H1 (cell line): ENCODE results near the gene GSAP. TPM values are rescaled to one million over a fixed set of nuclear protein-coding genes. Genes with fewer than 3 reads are reported as not detected.

Experiments
- CTCF ChIA-PET: fragments of 300-600 bp; sonication (Branson Sonifier 250); formaldehyde crosslinking; loops from one replicate; lab custom pipeline; 2021; ENCODE audit not compliant: partially characterized antibody; lab: Charles Lee
- POLR2A ChIA-PET: fragments of 300-600 bp; sonication (Branson Sonifier 250); formaldehyde crosslinking; loops from one replicate; lab custom pipeline; 2021; ENCODE audit warnings: inconsistent platforms; ENCODE audit not compliant: partially characterized antibody; lab: Charles Lee
- DNase-seq, 2 experiments: peaks; one replicate each; pipeline versions ENCODE4 v3.0.0 to v3.0.0-alpha.2; 2010 to 2022; ENCODE audit warnings: low spot score in 2 of 2, low read depth in 1 of 2, mixed read lengths in 1 of 2
- FAIRE-seq: peaks from 2 replicates; lab custom pipeline; 2011; peaks lifted over from hg19 to GRCh38; lab: Jason Lieb, UNC
- H2AFZ ChIP-seq: 2 replicates; pipeline ENCODE4 v1.8.1; 2012; ENCODE audit warnings: low read length, inconsistent platforms
- H2AK5ac ChIP-seq: 2 replicates; pipeline ENCODE4 v1.6.1; 2013; ENCODE audit warnings: low read depth, low read length
- H2BK120ac ChIP-seq: replicated peaks from 2 replicates; pipeline ENCODE3; 2013; ENCODE audit warnings: low read depth, low read length, inconsistent platforms
- H2BK12ac ChIP-seq: 2 replicates; pipeline ENCODE4 v1.6.1; 2013; ENCODE audit warnings: low read depth, low read length
- H2BK15ac ChIP-seq: 2 replicates; pipeline ENCODE4 v1.6.1; 2013; ENCODE audit warnings: low read length
- H2BK20ac ChIP-seq: 2 replicates; pipeline ENCODE4 v1.6.1; 2013; ENCODE audit warnings: low read length
- H2BK5ac ChIP-seq: 2 replicates; pipeline ENCODE4 v1.6.1; 2013; ENCODE audit warnings: low read depth, low read length
- H3K14ac ChIP-seq: 2 replicates; pipeline ENCODE4 v1.6.1; 2013; ENCODE audit warnings: inconsistent platforms; ENCODE audit not compliant: insufficient read length
- H3K18ac ChIP-seq: 2 replicates; pipeline ENCODE4 v1.6.1; 2013; ENCODE audit warnings: low read length; ENCODE audit errors: extremely low read depth
- H3K23ac ChIP-seq: 2 replicates; pipeline ENCODE4 v1.6.1; 2013; ENCODE audit warnings: inconsistent platforms; ENCODE audit not compliant: insufficient read length
- H3K23me2 ChIP-seq: 2 replicates; pipeline ENCODE4 v1.6.1; 2013; ENCODE audit warnings: low read depth, low read length
- H3K27ac ChIP-seq: 2 replicates; pipeline ENCODE4 v1.6.1; 2011; ENCODE audit warnings: low read depth, low read length, inconsistent platforms
- H3K27me3 ChIP-seq, 4 experiments: replicated peaks in 1 of 4; 1 replicate in 1 of 4; 2 replicates in 3 of 4; pipeline versions ENCODE4 v1.6.1 to v1.8.1; 2011 to 2013; ENCODE audit warnings: low read length in 3 of 4, mild to moderate bottlenecking in 3 of 4, inconsistent platforms in 2 of 4, mixed read lengths in 2 of 4, moderate library complexity in 1 of 4; ENCODE audit not compliant: control insufficient read depth in 3 of 4, insufficient read depth in 3 of 4; ENCODE audit errors: extremely low read depth in 1 of 4
- H3K36me3 ChIP-seq, 4 experiments: 2 replicates each; pipeline versions ENCODE4 v1.6.1 to v1.8.1; 2011 to 2013; ENCODE audit warnings: mild to moderate bottlenecking in 4 of 4, low read length in 3 of 4, moderate library complexity in 2 of 4, control low read depth in 1 of 4, inconsistent platforms in 1 of 4; ENCODE audit not compliant: insufficient read depth in 4 of 4, control insufficient read depth in 2 of 4
- H3K4ac ChIP-seq: replicated peaks from 2 replicates; pipeline ENCODE3; 2013; ENCODE audit warnings: low read length, low read depth, mixed read lengths, inconsistent platforms; ENCODE audit not compliant: insufficient read length
- H3K4me1 ChIP-seq, 4 experiments: replicated peaks in 1 of 4; 1 replicate in 1 of 4; 2 replicates in 3 of 4; pipeline versions ENCODE4 v1.6.1 to v1.8.1; 2011 to 2013; ENCODE audit warnings: low read length in 3 of 4, inconsistent platforms in 2 of 4, mixed read lengths in 1 of 4; ENCODE audit not compliant: insufficient read depth in 4 of 4, control insufficient read depth in 3 of 4
- H3K4me2 ChIP-seq, 2 experiments: 2 replicates each; pipeline versions ENCODE4 v1.6.1 to v1.8.1; 2011 to 2013; ENCODE audit warnings: low read depth in 2 of 2, low read length in 2 of 2, control low read depth in 1 of 2, inconsistent platforms in 1 of 2, mild to moderate bottlenecking in 1 of 2; ENCODE audit not compliant: insufficient read depth in 1 of 2
- H3K4me3 ChIP-seq, 4 experiments: fragments of 200-600, 300-600 bp in 1 of 4; sonication (generic), shearing (Covaris generic), sonication (Bioruptor Twin) in 1 of 4; 2 replicates each; pipeline versions ENCODE4 v1.5.1 to v1.8.1; 2011 to 2016; ENCODE audit warnings: low read length in 4 of 4, low read depth in 3 of 4, control low read depth in 2 of 4, inconsistent platforms in 2 of 4, mild to moderate bottlenecking in 2 of 4, mixed read lengths in 1 of 4, moderate library complexity in 1 of 4; ENCODE audit not compliant: insufficient read depth in 2 of 4; ENCODE audit errors: extremely low read depth in 1 of 4
- H3K56ac ChIP-seq: replicated peaks from 2 replicates; pipeline ENCODE3; 2013; ENCODE audit warnings: low read depth, mild to moderate bottlenecking, mixed read lengths, low read length, inconsistent platforms; ENCODE audit not compliant: insufficient read length
- H3K79me1 ChIP-seq: 2 replicates; pipeline ENCODE4 v1.6.1; 2013; ENCODE audit warnings: low read depth, low read length, control low read depth
- H3K79me2 ChIP-seq, 2 experiments: 2 replicates each; pipeline versions ENCODE4 v1.6.1 to v1.8.1; 2012 to 2013; ENCODE audit warnings: low read length in 2 of 2, mild to moderate bottlenecking in 2 of 2, inconsistent platforms in 1 of 2; ENCODE audit not compliant: insufficient read depth in 2 of 2, control insufficient read depth in 1 of 2
- H3K9ac ChIP-seq, 4 experiments: replicated peaks in 1 of 4; 1 replicate in 1 of 4; 2 replicates in 3 of 4; pipeline versions ENCODE4 v1.6.1 to v1.8.1; 2011 to 2013; ENCODE audit warnings: low read depth in 3 of 4, low read length in 3 of 4, control low read depth in 2 of 4, mild to moderate bottlenecking in 2 of 4, moderate library complexity in 2 of 4, inconsistent platforms in 1 of 4; ENCODE audit errors: extremely low read depth in 1 of 4
- H3K9me3 ChIP-seq, 2 experiments: 2 replicates each; pipeline versions ENCODE4 v1.6.1 to v1.8.1; 2012 to 2013; ENCODE audit warnings: mild to moderate bottlenecking in 2 of 2, moderate library complexity in 2 of 2, control low read depth in 1 of 2, inconsistent platforms in 1 of 2, low read depth in 1 of 2, low read length in 1 of 2, mixed read lengths in 1 of 2; ENCODE audit not compliant: insufficient read depth in 2 of 2
- H4K20me1 ChIP-seq, 2 experiments: replicated peaks in 1 of 2; 2 replicates each; pipeline versions ENCODE3 to v1.8.1; 2011 to 2013; ENCODE audit warnings: inconsistent platforms in 2 of 2, low read length in 2 of 2, mild to moderate bottlenecking in 1 of 2; ENCODE audit not compliant: insufficient read depth in 2 of 2, control insufficient read depth in 1 of 2
- H4K5ac ChIP-seq: 2 replicates; pipeline ENCODE4 v1.6.1; 2013; ENCODE audit warnings: low read length, low read depth, mixed read lengths, inconsistent platforms; ENCODE audit not compliant: insufficient read length
- H4K8ac ChIP-seq: 2 replicates; pipeline ENCODE4 v1.8.0; 2013; ENCODE audit warnings: mild to moderate bottlenecking, moderate library complexity, low read length, inconsistent platforms; ENCODE audit not compliant: insufficient read depth; ENCODE audit errors: extremely low read depth
- H4K91ac ChIP-seq: replicated peaks from 2 replicates; pipeline ENCODE3; 2013; ENCODE audit warnings: low read length, mixed read lengths, inconsistent platforms; ENCODE audit not compliant: insufficient read length
- ATF3 ChIP-seq: IDR thresholded peaks from 2 replicates; pipeline ENCODE4 v1.6.1; 2011; ENCODE audit warnings: low read depth, mild to moderate bottlenecking, low read length; ENCODE audit not compliant: insufficient read depth
- E2F6 ChIP-seq: IDR thresholded peaks from 2 replicates; pipeline ENCODE4 v1.6.1; 2012; ENCODE audit warnings: inconsistent platforms
- EZH2 ChIP-seq: fragments of 200-600 bp; sonication (generic); IDR thresholded peaks from 2 replicates; pipeline ENCODE4 v1.7.1; 2012; ENCODE audit warnings: low read depth, mild to moderate bottlenecking, moderate library complexity, low read length, inconsistent platforms; ENCODE audit not compliant: severe bottlenecking
- GABPA ChIP-seq: IDR thresholded peaks from 2 replicates; pipeline ENCODE4 v1.6.1; 2011; ENCODE audit warnings: mild to moderate bottlenecking, low read length, moderate library complexity, borderline replicate concordance; ENCODE audit not compliant: insufficient read depth
- JUND ChIP-seq: IDR thresholded peaks from 2 replicates; pipeline ENCODE4 v1.6.1; 2011; ENCODE audit warnings: mild to moderate bottlenecking, improper control_type of control experiment, low read length
- KDM5A ChIP-seq: fragments of 200-600 bp; IDR thresholded peaks from 2 replicates; pipeline ENCODE4 v1.7.1; 2012; ENCODE audit warnings: mild to moderate bottlenecking, low read length, inconsistent platforms, mixed read lengths
- POU5F1 ChIP-seq: IDR thresholded peaks from 2 replicates; pipeline ENCODE4 v1.6.1; 2011; ENCODE audit warnings: low read depth, mild to moderate bottlenecking, low read length, moderate library complexity
- RBBP5 ChIP-seq: IDR thresholded peaks from 2 replicates; pipeline ENCODE4 v1.7.1; 2012; ENCODE audit warnings: low read depth, mild to moderate bottlenecking, inconsistent platforms, low read length, moderate library complexity, borderline replicate concordance
- SAP30 ChIP-seq: fragments of 300-600 bp; sonication (generic); IDR thresholded peaks from 2 replicates; pipeline ENCODE4 v1.7.1; 2012; ENCODE audit warnings: low read length, moderate library complexity, mild to moderate bottlenecking, inconsistent platforms; ENCODE audit not compliant: insufficient read depth, insufficient replicate concordance
- SIN3A ChIP-seq, 2 experiments: IDR thresholded peaks in 1 of 2; conservative IDR thresholded peaks in 1 of 2; 2 replicates each; pipeline ENCODE4 v1.6.1; 2011 to 2012; ENCODE audit warnings: low read length in 2 of 2, improper control_type of control experiment in 1 of 2, low read depth in 1 of 2, mild to moderate bottlenecking in 1 of 2
- TCF12 ChIP-seq: IDR thresholded peaks from 2 replicates; pipeline ENCODE4 v1.6.1; 2011; ENCODE audit warnings: low read depth, mild to moderate bottlenecking, low read length
- YY1 ChIP-seq: IDR thresholded peaks from 2 replicates; pipeline ENCODE4 v1.6.1; 2011; ENCODE audit warnings: low read depth, mild to moderate bottlenecking, low read length
- ZNF274 ChIP-seq: IDR thresholded peaks from 2 replicates; pipeline ENCODE4 v1.7.0; 2012; ENCODE audit warnings: low read length, borderline replicate concordance; ENCODE audit errors: extremely low read depth
- WGBS, 2 experiments: shearing (Covaris generic) in 1 of 2; methylation state at CpG; one replicate each; pipeline versions ENCODE4 v1.1.6 to v1.1.7; 2013 to 2015; ENCODE audit warnings: low lambda C conversion rate in 2 of 2, mixed read lengths in 2 of 2, inconsistent platforms in 1 of 2, low coverage in 1 of 2, missing lambda C conversion rate in 1 of 2; ENCODE audit not compliant: insufficient replicate concordance in 2 of 2, insufficient coverage in 1 of 2, insufficient read length in 1 of 2; ENCODE audit errors: extremely low coverage in 1 of 2, missing lambda C conversion rate in 1 of 2; 5-methylcytosine and 5-hydroxymethylcytosine counted together
- polyA plus RNA-seq, 7 experiments: library from polyadenylated mRNA; depleted of rRNA in 3 of 7; stranded (reverse) in 5 of 7; unstranded in 2 of 7; fragments of >200 nt in 5 of 7; fragments of 200-250 nt in 2 of 7; gene quantifications; 1 replicate in 5 of 7; 2 replicates in 1 of 7; 4 replicates in 1 of 7; pipeline versions ENCODE4 v1.2.1 to v1.2.3, GENCODE V29; 2011 to 2013; ENCODE audit warnings: missing spikeins in 2 of 7, mixed read lengths in 2 of 7
- total RNA-seq: library from RNA; stranded (reverse); fragmentation: NEBNext Ultra II Directional; extraction: Animal tissue kit (Norgen Biotek cat#: 25700); gene quantifications from 2 replicates; pipeline ENCODE4 v1.2.1, GENCODE V29; 2021

The GSAP gene
- total and polyA plus RNA-seq, 2 of the 8 experiments (the other 6 are each of a cell fraction or from before 2014, with no cell fraction given), result 0.93 to 2.1 TPM

GRCh38 chr7:77455321-77455720 lies 39.2 kb upstream of the GSAP start:
- H2BK120ac ChIP-seq, result no peak overlapping the region
- H3K4me2 ChIP-seq, result no peak overlapping the region
- H3K4ac ChIP-seq, result no peak overlapping the region
- H2AFZ ChIP-seq, result no peak overlapping the region
- DNase-seq (no peak), FAIRE-seq (no peak)
- no peaks in the 10 kb centered on the region for H3K27me3 ChIP-seq
- no peak overlapping the region for H3K4me3 ChIP-seq
- H3K56ac ChIP-seq, result no peak overlapping the region
- H3K9ac ChIP-seq, result no peak overlapping the region
- no peak overlapping the region for H4K5ac ChIP-seq
- H2AK5ac ChIP-seq, result no peak overlapping the region
- no peaks in the 10 kb centered on the region for H3K36me3 ChIP-seq
- no peaks in the 10 kb centered on the region for H3K4me1 ChIP-seq
- H3K14ac ChIP-seq, result no peak overlapping the region
- no peaks in the 10 kb centered on the region for H3K23me2 ChIP-seq
- H3K79me1 ChIP-seq, result no peaks in the 10 kb centered on the region
- H4K8ac ChIP-seq, result no peak overlapping the region
- H3K23ac ChIP-seq, result no peak overlapping the region
- H3K9me3 ChIP-seq, result no peaks in the 10 kb centered on the region
- no peak overlapping the region for H3K27ac ChIP-seq
- H2BK15ac ChIP-seq, result no peak overlapping the region
- no peak overlapping the region for H2BK20ac ChIP-seq
- WGBS, 2 experiments, result 90% methylated on average over 3 of the region's 3 CpGs; no CpG with 5 or more reads in 1 of the 2 experiments
- no peaks in the 10 kb centered on the region for H3K79me2 ChIP-seq
- no peak overlapping the region for H4K91ac ChIP-seq
- ChIA-PET POLR2A (no interaction called here), CTCF (interaction anchor here (0.6 to 1.9 kb wide), 8 partner anchors 8 to 208 kb away, joined by 3 to 6 read pairs (median 3); no protein-coding TSS in a partner anchor)
- H3K18ac ChIP-seq, result no peak overlapping the region
- no peaks in the 10 kb centered on the region for H4K20me1 ChIP-seq
- no peak overlapping the region for H2BK12ac ChIP-seq
- H2BK5ac ChIP-seq, result no peak overlapping the region
- no peak for TF ChIP-seq GABPA
- no peak for TF ChIP-seq SAP30
- no peak for TF ChIP-seq KDM5A
- no peak for TF ChIP-seq SIN3A (conservative IDR thresholded peaks at IDR 0.05 in 1 of 2, IDR thresholded peaks at IDR 0.05 in 1 of 2; ENCODE audit: low read depth in 1 of 2, low read length in 2 of 2)
- no peak for TF ChIP-seq ZNF274
- TF ChIP-seq POU5F1, result no peak
- no peak for TF ChIP-seq ATF3
- no peak for TF ChIP-seq EZH2
- TF ChIP-seq JUND, result no peak
- no peak for TF ChIP-seq RBBP5
- TF ChIP-seq E2F6, result no peak
- no peak for TF ChIP-seq TCF12
- no peak for TF ChIP-seq YY1
